Fibroblast of skin of left quadriceps (primary cell): ENCODE measurements around the gene FAM78A.

ENCODE experiments used
- DNase-seq, 2 experiments: peaks; one replicate each; pipeline ENCODE4 v3.0.0-alpha.2; 2013; ENCODE audit warnings: low read depth in 2 of 2

The FAM78A gene

GRCh38 chr9:131302244-131303075 lies 26.1 kb upstream of the FAM78A start:
- DNase-seq: no peak

- no peak for DNase-seq
These were observed 24.1 kb upstream of the FAM78A start for GRCh38 chr9:131300444-131300843.

GRCh38 chr9:131299961-131300347 lies 23.6 kb upstream of the FAM78A start:
- DNase-seq: no peak

- DNase-seq: no peak
These were observed 23.1 kb upstream of the FAM78A start for GRCh38 chr9:131299346-131299960.

- no peak for DNase-seq
These were observed 22.5 kb upstream of the FAM78A start for GRCh38 chr9:131298816-131299215.

GRCh38 chr9:131298341-131298740 lies 22.0 kb upstream of the FAM78A start:
- no peak for DNase-seq

- no peak for DNase-seq
These were observed 21.6 kb upstream of the FAM78A start for GRCh38 chr9:131297903-131298302.

GRCh38 chr9:131296906-131297500 lies 20.7 kb upstream of the FAM78A start:
- no peak for DNase-seq

- DNase-seq: no peak
These were observed 20.1 kb upstream of the FAM78A start for GRCh38 chr9:131296460-131296859.

- no peak for DNase-seq
These were observed 16.6 kb upstream of the FAM78A start for GRCh38 chr9:131292937-131293336.

GRCh38 chr9:131291795-131292315 lies 15.5 kb upstream of the FAM78A start:
- DNase-seq: no peak

GRCh38 chr9:131290767-131291370 lies 14.6 kb upstream of the FAM78A start:
- DNase-seq: no peak

- DNase-seq: no peak
These were observed 13.9 kb upstream of the FAM78A start for GRCh38 chr9:131290036-131290766.

- DNase-seq: no peak
These were observed 13.2 kb upstream of the FAM78A start, which contains the start of gene PLPP7 for GRCh38 chr9:131289301-131290035. TSS of gene PLPP7 (plus strand) at chr9:131289723. CDS start at chr9:131289998, 275 bp downstream.

- DNase-seq: no peak
These were observed 11.9 kb upstream of the FAM78A start for GRCh38 chr9:131288217-131288616.

GRCh38 chr9:131287359-131287758 lies 11.0 kb upstream of the FAM78A start:
- no peak for DNase-seq

GRCh38 chr9:131284856-131285255 lies 8.5 kb upstream of the FAM78A start:
- no peak for DNase-seq

GRCh38 chr9:131282688-131283422 lies 6.5 kb upstream of the FAM78A start:
- no peak for DNase-seq

GRCh38 chr9:131282175-131282574 lies 5.9 kb upstream of the FAM78A start:
- DNase-seq: no peak
